Erythroblast (primary cell): ENCODE data around the gene KCNMB2.
"Not testable (repeated sequence)": the region's sequence is repeated elsewhere in the genome, so short reads cannot be mapped to it uniquely, and the experiment has no call there.

Experiments
- DNase-seq, 2 experiments: peaks; one replicate each; lab custom pipeline; 2025; lab: John Stamatoyannopoulos, UW
- GATA1 ChIP-seq: IDR thresholded peaks from 2 replicates; pipeline ENCODE4 v1.6.1; 2011; ENCODE audit warnings: low read depth, mild to moderate bottlenecking, control low read depth, low read length, moderate library complexity
- POLR2A ChIP-seq: IDR thresholded peaks from 2 replicates; pipeline ENCODE4 v1.6.1; 2011; ENCODE audit warnings: mild to moderate bottlenecking, low read length

Gene KCNMB2

DNA sequence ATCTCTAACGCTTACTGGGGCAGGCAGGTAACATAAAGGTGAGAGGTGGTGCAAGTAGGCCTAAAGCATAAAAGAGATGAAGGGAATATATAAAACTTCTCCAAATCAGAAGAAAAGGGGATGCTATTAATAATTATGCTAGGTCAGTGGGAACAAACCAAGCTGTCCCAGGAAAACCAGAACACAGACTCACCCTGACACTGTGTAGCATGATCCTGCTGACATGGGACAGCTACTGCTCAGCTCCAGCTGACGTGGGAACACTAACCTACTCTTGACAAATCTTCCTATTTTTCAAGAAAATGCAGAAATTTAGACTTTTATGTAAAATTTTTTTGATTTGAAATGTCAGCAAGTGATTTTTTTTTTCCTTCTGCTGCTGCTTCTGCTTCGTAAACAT, 203.5 kb downstream of the KCNMB2 start:
- no peak for DNase-seq
- TF ChIP-seq POLR2A, result no peak
- TF ChIP-seq GATA1, result no peak

GRCh38 chr3:178741020-178741419, 204.8 kb downstream of the KCNMB2 start:
- no peak for DNase-seq
- TF ChIP-seq GATA1, result no peak
- no peak for TF ChIP-seq POLR2A

GRCh38 chr3:178743297-178743696, 207.1 kb downstream of the KCNMB2 start:
- no peak for DNase-seq

DNA sequence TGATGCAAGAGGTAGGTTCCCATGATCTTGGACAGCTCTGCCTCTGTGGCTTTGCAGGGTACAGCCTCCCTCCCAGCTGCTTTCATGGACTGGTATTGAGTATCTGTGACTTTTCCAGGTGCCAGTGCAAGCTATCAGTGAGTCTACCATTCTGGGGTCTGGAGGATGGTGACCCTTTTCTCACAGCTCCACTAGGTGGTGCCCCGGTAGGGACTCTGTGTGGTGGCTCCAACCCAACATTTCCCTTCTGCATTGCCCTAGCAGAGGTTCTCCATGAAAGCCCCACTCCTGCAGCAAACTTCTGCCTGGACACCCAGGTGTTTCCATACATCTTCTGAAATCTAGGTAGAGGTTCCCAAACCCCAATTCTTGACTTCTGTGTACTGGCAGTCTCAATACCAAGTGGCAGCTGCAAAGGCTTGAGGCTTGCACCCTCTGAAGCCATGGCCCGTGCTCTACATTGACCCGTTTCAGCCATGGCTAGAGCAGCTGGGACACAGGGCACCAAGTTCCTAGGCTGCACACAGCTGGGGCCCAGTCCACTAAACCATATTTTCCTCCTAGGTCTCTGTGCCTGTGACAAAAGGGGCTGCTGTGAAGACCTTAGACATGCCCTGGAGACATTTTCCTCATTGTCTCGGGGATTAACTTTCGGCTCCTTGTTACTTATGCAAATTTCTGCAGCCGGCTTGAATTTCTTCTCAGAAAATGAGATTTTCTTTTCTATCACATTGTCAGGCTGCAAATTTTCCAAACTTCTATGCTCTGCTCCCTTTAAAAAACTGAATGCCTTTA, 209.8 kb downstream of the KCNMB2 start:
- DNase-seq, result not testable (repeated sequence)

More at GRCh38 chr3:178743297-178743696, 207.1 kb downstream of the KCNMB2 start:
- TF ChIP-seq GATA1 (no peak), POLR2A (no peak)

- no peak for DNase-seq
- TF ChIP-seq POLR2A (no peak), GATA1 (no peak)
Observed at GRCh38 chr3:178748874-178749273, 212.6 kb downstream of the KCNMB2 start.

DNA sequence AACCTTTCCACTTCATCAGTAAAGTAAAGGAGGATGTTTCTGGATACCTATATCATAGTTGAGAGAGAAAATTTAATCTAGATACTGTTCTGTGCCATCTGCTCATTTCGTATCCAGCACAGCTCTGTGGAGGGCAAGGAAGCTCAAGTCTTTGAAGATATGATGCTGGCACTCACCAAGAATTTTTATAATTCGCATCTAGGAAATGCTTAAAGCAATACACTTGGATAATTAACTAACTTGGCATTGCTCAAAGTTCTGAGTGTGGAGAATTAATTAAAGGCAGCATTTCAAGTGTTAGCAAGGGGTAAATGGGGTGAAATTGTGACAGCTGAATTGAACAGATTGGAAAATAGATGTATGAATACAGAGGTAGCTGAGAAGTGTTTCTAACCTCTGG, 213.2 kb downstream of the KCNMB2 start:
- no peak for DNase-seq
- TF ChIP-seq POLR2A, result no peak
- TF ChIP-seq GATA1, result no peak

GRCh38 chr3:178750639-178751300, 214.5 kb downstream of the KCNMB2 start:
- TF ChIP-seq GATA1 (no peak), POLR2A (no peak)
- DNase-seq, result no peak

DNA sequence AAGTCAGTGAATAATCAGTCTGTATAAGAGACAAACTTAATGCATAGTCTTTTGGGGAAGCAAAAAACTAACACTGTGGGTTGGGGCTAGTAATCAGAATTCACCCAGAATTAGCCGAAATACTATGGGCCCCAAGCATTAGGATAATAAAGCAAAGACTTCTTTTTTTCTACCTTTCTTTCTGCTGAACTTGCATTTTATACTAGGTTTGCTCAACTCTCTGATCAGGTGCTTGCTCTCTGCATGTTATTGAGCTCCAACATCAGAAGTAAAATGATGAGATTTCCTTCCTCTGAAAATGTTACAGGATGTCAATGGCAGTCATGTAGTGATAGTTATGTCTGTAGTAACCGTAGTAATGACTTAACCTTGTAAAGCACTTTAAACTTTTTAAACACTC, 216.6 kb downstream of the KCNMB2 start:
- no peak for DNase-seq
- TF ChIP-seq POLR2A (no peak), GATA1 (no peak)

DNA sequence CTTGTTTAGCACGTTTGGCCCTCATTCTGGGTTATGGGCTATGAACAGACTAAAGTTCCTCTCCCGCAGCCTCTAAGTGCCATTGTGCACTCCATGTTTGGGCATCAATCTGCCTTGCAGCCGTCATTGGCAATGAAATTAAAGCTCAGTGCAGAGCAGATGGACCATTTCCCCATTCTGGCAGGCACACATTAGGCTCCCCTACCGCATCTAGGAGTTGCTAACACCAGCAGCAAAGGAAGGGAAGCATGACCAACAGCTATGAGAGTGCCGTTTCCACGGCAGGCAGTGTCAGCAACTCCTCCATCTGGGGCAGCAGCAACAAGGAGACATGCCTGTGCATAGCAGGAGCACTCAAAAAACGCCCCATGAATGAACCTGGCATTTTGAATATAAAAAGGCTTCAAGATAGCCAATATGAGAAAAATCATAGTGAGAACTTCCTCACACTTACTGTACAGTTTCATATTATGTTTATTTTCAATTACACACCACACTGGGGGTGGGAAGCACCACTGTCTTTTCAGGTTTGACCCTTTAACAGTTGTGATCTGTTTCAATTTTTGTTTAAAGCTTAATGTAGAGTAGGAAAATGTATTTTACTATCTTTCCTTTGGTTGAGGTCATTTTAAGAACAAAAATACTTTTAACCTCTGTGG, 218.7 kb downstream of the KCNMB2 start:
- TF ChIP-seq GATA1, result no peak
- TF ChIP-seq POLR2A, result no peak
- no peak for DNase-seq

GRCh38 chr3:178761024-178761423, 224.8 kb downstream of the KCNMB2 start:
- TF ChIP-seq GATA1 (no peak), POLR2A (no peak)
- no peak for DNase-seq

DNA sequence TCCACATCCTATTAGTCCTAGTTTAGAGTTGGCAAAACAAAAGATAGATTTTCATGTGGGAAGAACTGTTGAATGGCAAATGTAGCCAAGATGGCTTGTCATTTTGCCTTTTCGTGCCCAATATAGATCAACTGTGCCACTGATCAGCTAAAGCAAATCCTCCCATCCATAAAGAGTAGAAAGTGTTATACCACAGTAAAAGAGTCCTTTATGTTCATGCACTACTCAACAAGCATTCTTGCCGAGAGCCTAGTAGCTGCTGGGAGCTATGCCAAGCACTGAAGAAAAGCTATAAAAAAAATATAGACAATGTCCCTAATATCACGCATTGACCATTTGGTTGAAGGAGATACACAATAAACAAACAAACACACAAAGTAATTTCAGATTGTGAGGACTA, 225.2 kb downstream of the KCNMB2 start:
- DNase-seq, result no peak
- no peak for TF ChIP-seq POLR2A

DNA sequence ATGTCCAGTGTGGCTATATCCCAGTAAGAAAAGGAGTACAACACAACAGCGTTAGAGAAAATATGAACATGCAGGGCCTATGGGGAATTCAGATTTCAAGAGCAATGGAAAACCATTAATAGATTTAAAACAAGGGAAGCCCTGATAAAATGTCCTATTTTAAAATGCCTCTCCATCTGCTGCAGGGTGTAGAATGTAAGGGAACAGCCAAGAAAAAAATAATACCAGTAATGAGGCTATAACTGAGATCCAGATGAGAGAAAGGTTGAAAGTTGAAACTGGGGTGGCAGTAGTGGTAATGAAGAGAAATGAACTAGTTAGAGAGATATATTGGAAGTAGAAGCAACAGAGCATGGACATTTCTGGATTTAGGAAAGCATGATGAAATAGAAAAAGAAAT, 226.1 kb downstream of the KCNMB2 start:
- DNase-seq, result no peak
- TF ChIP-seq GATA1 (no peak), POLR2A (no peak)

- no peak for TF ChIP-seq GATA1
- TF ChIP-seq POLR2A, result no peak
- no peak for DNase-seq
Observed at GRCh38 chr3:178765472-178765871, 229.2 kb downstream of the KCNMB2 start.

DNA sequence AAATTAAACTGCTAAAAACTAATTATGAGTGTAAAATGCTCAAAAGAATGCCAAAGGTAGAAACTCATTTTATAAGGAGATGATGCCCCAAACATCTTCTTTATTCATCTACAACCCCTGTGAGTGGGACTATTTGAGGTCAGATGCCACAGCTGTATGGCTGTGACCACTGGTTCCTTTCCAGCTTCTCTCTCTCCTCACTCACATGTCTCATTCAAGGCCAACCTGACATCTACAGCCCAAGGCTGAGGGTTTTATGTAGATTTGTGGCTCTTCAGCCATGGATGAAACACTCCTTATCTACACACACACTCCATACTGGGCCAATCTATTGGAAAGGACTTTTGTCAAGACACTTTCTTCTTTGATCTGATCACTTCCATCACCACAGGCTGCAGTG, 231.3 kb downstream of the KCNMB2 start:
- no peak for DNase-seq
- no peak for TF ChIP-seq GATA1
- TF ChIP-seq POLR2A, result no peak
